OCI-LY7 (cell line): ENCODE measurements around the gene TMEM208.

ENCODE experiments used
- EZH2phosphoT487 ChIP-seq: fragments of 200-600 bp; sonication (generic); IDR thresholded peaks from 2 replicates; pipeline ENCODE4 v1.6.1; 2018; ENCODE audit warnings: low read depth, borderline replicate concordance, mild to moderate bottlenecking, mixed run types, antibody characterized with exemption, low read length, moderate library complexity, mixed read lengths
- TF ChIP-seq, protein P1 (sequence below): fragments of 200-600 bp; sonication (generic); conservative IDR thresholded peaks from 2 replicates; pipeline ENCODE4 v1.5.1; 2014; ENCODE audit warnings: mild to moderate bottlenecking, antibody characterized with exemption, low read length, moderate library complexity, mixed read lengths

- TF ChIP-seq, protein P1, sequence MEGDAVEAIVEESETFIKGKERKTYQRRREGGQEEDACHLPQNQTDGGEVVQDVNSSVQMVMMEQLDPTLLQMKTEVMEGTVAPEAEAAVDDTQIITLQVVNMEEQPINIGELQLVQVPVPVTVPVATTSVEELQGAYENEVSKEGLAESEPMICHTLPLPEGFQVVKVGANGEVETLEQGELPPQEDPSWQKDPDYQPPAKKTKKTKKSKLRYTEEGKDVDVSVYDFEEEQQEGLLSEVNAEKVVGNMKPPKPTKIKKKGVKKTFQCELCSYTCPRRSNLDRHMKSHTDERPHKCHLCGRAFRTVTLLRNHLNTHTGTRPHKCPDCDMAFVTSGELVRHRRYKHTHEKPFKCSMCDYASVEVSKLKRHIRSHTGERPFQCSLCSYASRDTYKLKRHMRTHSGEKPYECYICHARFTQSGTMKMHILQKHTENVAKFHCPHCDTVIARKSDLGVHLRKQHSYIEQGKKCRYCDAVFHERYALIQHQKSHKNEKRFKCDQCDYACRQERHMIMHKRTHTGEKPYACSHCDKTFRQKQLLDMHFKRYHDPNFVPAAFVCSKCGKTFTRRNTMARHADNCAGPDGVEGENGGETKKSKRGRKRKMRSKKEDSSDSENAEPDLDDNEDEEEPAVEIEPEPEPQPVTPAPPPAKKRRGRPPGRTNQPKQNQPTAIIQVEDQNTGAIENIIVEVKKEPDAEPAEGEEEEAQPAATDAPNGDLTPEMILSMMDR: no peak
- no peak for TF ChIP-seq EZH2phosphoT487
Observed at GRCh38 chr16:67257486-67258160, 30.7 kb downstream of the TMEM208 start.
